GM10847 (cell line): ENCODE data around the gene KCNJ8.

Experiments
- POLR2A ChIP-seq: IDR thresholded peaks from 2 replicates; pipeline ENCODE4 v1.6.1; 2011; ENCODE audit not compliant: insufficient read length; ENCODE audit errors: extremely low read depth

Gene KCNJ8

DNA sequence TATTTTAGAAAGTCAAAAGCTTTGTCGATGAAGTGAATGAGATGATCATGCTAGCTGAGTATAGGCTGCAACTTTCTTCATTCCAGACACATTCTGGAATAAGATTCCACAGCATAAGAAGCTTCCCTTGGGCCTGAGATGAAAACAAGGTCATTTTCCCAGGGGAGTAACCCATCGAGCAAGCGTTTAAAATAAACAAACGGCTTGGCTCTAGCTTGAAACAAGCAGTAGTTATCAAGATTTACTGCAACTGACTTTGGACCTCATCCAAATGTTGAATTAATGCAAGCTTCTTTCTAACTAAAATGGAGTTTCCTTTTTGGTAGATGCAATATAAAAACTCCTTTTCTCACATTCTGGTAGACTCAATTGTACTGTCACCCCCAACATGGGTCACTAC, 23.0 kb downstream of the KCNJ8 start:
- TF ChIP-seq POLR2A = no peak

DNA sequence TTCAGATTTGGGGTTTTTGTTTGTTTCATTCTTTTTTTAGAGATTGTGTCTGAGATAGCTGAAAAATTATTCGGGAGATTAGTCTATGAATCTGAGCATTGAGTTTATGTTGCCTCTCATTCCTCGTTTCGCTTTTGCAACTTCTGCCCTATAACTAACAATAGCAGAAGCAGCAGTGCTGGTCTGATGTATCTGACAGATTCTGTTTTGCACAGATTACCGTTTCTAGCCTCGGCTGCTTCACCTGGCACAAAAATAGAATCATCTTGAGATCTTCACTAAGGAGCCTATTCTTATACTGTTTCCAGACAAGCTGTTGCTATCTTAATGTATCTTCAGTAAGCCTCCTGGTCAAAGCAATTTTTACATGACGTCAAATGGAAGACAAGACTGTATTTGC, 29.2 kb downstream of the KCNJ8 start:
- no peak for TF ChIP-seq POLR2A

- no peak for TF ChIP-seq POLR2A
Measured at GRCh38 chr12:21731144-21731543, 43.4 kb downstream of the KCNJ8 start.

DNA sequence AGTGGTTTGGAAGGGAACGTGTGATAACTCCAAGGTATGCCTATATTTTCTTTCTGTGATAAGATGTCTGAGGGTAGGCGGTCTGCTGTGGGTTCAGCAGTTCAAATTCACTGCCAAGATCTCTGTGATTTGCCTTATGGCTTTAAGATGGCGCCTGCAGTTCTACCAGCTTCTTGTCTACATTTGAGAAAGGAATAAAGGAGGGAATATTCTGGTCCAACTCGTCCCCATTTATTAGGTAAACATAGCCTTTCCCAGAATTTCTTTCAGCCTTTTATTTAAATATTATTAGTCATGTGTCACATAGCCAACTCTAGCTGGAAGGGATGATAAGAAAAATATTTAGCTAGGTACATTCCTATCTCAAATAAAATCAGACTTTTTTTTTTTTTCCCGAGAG, 48.8 kb downstream of the KCNJ8 start:
- TF ChIP-seq POLR2A = no peak

- TF ChIP-seq POLR2A = no peak
Measured at GRCh38 chr12:21718944-21719650, 55.4 kb downstream of the KCNJ8 start.

DNA sequence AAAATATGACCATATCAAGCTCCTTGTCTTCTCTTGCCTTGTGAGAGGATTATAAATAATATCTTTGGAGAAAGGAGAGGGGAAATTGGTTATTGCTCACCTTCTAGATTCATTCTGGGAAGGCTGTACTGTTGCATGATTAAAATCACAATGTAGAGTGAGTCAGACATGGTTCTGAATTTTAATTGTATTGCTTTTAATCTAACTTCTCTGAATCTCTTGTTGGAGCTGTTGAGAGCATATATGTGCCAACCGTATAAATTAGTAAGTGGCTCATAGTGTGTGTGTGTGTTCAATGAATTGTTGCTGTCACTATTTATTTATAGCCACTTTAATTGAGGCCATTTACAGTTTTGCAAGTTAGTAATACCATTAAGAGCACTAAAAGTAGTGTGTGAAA, 56.1 kb downstream of the KCNJ8 start:
- no peak for TF ChIP-seq POLR2A

DNA sequence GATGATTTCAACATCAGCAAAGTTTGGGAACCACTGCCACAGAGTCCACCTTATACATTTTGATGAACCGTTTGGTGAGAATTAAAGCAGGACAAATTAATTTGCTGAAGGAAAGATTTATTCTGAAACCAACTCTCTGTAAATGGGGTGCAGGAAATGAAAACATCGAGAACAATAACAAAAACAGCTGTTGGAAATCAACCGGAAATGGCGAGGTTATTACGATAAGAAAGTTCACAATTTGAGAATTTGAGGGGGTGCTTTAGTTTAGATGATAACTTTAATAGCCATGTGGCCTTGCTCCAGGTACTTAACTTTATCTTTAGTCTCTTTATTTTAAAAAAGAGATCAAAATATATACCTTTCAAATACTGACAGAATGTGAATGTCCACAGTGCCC, 56.7 kb downstream of the KCNJ8 start:
- TF ChIP-seq POLR2A = no peak

GRCh38 chr12:21715386-21715785, 59.1 kb downstream of the KCNJ8 start:
- TF ChIP-seq POLR2A = no peak
